ENCODE measurements around the gene SEPTIN2.
"Not testable (repeated sequence)": the region's sequence is repeated elsewhere in the genome, so short reads cannot be mapped to it uniquely, and the experiment has no call there.

The SEPTIN2 gene

GRCh38 chr2:241315879-241316631 lies at the start of gene SEPTIN2:
SEPTIN2 (plus strand) TSS chr2:241315925; CDS start chr2:241324233, 8,308 bp downstream.
- DNase-seq, result peak; percentile 50 to 86 (median 85)

GRCh38 chr2:241267249-241268067 lies 48.3 kb upstream of the SEPTIN2 start:
- peak in 1 of 3 experiments; percentile 10 for DNase-seq

DNA sequence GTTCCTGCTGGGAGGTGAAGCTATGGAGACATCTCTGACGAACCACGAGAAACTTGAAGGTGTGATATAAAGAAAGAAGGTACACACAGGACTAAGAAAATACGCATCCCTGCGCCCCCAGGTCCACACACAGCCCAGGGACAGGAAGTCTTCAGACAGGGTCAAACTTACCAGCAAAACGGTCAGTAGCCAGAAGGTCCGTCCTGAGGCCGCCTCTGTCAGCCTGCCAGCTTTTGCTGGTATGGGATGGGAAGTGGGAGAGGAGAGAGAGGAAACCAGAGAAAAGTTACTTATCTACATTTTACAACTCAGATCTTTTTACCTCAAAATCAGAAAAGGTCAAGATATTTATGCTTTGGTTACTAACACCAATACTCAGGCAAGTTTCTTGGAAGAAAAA lies 47.4 kb upstream of the SEPTIN2 start:
- no peak for DNase-seq

DNA sequence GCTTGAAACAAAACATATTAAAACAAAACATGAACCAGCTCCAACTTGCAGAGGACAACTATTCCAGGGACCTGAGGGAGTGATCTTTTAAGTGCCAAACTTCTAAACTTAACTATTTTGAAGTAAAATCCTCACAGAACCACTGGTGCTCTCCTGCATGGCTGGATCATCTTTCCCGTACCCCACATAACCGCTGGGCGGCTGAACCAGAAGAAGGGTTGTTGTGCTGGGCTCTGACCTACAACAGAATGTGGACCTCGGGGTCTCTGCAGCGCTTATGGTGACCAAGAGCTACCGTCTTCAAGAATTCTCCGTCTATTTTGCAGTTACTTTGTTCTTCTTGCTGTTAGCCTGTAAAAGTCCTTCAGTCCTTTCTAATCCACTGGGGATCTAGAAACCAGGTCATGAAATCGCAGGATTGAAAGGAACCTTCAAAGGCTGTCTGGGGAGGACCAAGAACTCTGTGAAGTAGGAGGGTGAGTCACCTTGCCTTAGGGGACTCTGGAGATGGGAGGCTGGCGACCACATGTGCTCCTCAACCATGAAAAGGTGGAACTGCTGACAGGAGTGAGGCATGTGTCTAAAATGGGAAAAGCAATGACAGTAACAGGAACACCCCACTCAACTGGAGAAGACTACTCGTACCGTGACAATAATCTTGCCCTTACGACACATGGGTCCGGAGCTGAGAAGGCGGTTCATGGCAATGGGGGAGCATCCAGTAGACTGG lies 46.8 kb upstream of the SEPTIN2 start:
- DNase-seq, result no peak

DNA sequence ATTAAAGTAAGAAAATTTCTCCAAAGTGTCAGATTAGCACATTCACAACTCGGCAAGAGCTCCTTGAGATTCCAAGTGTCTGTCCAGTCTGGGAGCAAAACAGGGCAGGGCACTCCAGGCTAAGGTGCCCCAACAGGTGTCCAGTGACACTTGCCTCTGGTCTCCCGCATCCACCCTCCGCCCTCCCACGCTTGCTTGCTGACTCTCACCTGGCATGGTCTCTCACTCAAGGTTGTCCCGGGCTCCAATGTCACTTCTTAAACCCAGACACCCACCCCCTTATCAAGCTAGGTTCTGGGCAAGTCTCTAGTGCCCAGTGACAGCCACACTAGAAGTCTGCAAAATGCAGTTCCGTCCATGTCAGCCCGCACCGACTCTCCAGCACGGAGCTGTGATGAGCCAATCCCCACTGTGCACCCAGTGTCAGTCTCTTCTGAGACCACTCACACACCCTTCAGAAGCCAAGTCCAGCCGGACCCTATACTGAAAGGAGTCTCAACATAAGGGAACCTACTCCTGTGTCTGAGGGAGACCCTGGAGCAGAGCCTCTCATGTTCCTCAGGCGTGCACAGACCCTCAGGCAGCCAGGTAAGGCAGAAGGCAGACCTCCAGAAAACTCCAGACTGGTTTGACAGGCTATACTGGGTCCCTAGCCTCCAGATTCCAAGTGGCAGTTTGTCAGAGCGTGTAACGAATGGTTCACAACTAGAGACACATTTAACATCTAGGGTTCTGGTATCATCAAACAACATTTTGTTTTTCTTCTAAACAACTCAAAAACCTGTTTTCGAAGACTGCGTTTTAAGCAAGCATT lies 45.8 kb upstream of the SEPTIN2 start:
- DNase-seq, result no peak

DNA sequence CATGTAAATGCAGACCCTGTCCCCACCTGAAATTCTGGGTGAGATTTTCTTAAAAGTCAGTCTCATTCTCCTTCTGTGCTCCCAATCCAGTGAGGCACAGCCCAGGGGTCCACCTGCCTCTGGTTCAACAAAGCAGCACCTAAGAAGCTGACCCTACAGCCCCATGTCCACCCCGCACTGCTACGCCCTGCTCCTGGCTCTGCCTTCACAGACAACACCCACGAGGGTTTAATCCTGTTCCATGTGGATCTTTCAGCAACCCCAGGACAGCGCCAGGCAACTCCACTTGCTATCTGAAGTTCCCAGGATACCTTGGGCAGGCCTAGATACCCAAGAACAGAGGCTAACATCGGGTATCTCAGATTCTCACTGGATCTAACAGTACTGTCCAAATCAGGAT lies 45.2 kb upstream of the SEPTIN2 start:
- DNase-seq, result no peak

DNA sequence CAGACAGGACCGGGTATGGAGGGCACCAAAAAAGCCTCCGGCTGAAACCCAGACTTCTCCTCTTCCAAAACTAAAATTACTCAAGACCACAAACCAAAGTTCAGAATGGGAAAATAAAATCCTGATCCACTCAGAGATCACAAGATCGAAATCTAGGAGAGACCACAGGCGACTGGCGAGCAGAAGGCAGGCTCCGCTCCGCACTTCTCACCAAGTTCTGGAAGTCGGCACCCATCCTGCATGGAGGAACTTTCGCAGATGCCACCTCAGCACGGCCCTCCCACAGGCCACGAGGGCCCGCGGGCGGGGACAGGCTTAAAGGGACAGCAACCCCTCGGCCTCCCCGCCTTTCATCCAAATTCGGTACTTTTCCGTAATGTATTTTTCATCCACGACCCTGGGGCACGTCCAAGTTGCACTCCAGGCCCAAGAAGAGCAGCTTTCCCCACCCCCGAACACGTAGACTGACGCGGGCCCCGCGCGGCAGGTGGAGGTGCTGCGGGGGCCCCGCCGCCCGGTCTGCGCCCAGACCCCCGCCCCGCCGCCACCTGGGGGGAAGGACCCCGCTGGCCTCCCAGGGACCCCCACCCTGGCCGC lies 43.9 kb upstream of the SEPTIN2 start:
- DNase-seq, result no peak

- peak in 1 of 3 experiments; percentile 3 for DNase-seq
Observed at GRCh38 chr2:241272303-241273209, 43.2 kb upstream of the SEPTIN2 start.

GRCh38 chr2:241273210-241274020 lies 42.3 kb upstream of the SEPTIN2 start:
- DNase-seq, result no peak

DNA sequence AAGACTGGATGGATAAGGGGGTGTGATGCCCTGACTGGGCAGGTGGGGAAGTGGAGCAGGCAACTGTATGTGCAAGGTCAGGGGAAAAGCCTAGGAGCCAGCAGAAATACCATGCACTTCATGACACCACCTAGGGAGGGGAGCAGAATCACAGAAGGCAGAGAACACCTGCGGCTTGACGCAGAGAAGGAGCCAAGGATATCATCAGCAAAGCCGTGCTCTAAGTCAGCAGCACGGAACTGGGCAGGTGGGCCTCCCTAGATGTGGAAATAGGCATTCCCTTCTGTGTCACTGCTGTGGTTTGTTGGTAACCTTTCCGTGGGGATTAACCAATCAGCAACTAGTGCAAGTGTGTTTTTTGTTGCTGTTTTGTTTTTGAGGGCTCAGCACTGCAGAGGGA lies 41.6 kb upstream of the SEPTIN2 start:
- DNase-seq, result no peak

GRCh38 chr2:241275504-241275903 lies 40.2 kb upstream of the SEPTIN2 start:
- no peak for DNase-seq

DNA sequence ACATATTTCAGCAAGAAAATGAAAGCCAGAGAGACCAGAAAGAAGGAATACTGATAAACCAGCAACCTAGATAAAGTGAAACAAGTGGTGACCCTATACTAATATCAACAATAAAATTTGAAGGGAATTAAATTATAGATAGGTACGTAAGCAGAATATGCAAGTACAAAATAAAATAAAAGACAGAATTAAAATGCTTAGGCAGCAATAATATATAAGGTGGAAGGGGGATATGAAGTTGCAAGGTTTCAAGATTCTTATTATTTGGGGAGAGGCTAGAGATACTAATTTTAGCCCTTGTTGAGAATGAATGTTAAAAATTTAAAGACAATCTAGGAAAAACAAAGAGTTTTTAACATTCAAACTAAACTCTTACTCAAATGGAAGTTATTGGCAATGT lies 39.8 kb upstream of the SEPTIN2 start:
- DNase-seq, result no peak

DNA sequence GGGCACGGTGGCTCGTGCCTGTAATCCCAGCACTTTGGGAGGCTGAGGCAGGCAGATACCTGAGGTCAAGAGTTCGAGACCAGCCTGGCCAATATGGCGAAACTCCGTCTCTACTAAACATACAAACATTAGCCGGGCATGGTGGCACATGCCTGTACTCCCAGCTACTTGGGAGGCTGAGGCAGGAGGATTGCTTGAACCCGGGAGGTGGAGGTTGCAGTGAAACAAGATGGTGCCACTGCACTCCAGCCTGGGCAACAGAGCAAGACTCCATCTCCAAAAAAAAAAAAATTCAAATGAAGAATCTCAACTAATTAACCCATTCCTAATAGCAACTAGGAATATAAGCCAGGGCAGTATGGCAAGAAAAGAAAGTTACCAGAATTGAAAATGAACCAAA lies 37.4 kb upstream of the SEPTIN2 start:
- DNase-seq, result not testable (repeated sequence)

DNA sequence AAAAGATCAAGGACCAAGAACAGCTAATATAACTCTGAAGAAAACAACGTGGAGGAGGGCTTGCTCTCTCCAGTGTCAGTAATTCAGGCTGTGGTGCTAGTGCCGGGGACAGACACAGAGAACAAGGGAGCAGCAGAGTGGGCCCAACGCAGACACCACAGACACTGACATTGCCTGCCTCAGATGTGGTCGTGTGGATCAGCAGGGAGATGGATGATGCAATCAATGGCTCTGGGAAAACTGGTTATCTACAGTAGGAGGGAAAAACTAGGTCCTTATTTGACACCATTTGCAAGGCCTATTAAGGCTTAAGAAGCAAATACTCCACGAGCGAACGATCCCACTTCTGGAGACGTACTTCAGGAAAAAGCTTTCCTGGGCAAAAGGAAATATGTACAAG lies 36.3 kb upstream of the SEPTIN2 start:
- DNase-seq, result peak in 1 of 3 experiments; percentile 13

- DNase-seq, result no peak
Observed at GRCh38 chr2:241279828-241280227, 35.9 kb upstream of the SEPTIN2 start.

DNA sequence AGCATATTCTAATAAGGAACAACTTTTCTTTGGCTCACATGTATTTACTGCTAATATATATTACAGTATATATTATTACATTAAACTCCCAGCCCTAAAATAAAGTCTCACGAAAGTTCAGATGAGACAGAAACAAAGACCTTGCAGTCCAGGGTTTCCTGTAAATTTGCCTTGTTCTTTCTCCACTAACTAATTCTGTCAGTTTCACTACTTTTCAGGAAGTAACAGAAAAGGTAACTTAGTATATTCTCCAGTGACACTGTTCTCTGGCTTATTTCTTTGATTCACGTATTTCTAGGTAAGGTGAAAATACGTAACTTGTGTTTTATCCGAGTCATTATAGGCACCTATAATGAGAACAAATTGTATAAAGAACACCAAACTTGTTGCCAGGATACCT lies 35.4 kb upstream of the SEPTIN2 start:
- DNase-seq, result no peak

- DNase-seq, result peak in 1 of 3 experiments; percentile 5
Observed at GRCh38 chr2:241282555-241282954, 33.2 kb upstream of the SEPTIN2 start.

DNA sequence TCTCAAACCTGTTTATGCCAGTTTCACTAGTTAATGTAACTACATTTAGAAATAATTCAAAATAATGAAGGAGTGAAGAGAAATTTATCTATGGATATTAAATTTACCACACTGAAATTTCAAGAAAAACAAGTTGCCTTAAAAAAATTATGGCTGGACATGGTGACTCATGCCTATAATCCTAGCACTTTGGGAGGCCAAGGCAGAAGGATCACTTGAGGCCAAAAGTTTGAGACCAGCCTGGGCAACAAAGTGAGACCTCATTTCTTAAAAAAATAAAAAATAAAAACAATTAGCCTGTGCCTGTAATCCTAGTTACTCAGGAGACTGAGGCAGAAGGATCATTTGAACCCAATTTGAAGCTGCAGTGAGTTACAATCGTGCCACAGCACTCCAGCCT lies 30.1 kb upstream of the SEPTIN2 start:
- no peak for DNase-seq

DNA sequence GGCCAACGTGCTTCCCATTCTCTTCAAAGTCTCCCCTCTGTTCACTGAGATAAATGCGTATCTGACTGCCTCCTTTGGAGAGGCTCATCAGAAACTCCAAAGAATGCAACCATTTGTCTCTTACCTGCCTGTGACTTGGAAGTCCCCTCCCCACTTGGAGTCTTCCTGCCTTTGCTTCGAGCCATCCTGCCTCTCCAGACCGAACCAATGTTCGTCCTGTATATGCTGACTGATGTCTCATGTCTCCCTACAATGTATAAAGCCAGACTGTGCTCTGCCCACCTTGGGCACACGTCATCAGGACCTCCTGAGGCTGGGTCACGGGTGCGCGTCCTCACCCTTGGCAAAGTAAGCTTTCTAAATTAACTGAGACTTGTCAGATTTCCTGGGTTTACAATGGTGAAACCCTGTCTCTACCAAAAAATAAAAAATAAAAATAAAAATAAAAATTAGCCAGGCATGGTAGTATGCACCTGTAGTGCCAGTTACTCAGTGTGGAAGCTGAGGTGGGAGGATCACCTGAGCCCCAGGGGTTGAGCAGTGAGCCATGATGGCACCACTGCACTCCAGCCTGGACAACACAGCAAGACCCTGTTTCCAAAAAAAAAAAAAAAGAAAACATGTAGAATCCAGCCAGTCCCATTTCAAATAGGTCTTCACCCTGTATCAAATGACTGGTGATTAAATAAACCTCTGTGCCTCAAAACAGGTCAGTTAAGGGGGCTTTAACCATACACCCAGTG lies 29.2 kb upstream of the SEPTIN2 start:
- no peak for DNase-seq
